H1 (cell line): ENCODE measurements around the gene TMEM50A. TPM values are rescaled to one million over a fixed set of nuclear protein-coding genes. Genes with fewer than 3 reads are reported as not detected.

Source experiments
- CTBP2 ChIP-seq: IDR thresholded peaks from 2 replicates; pipeline ENCODE4 v1.7.0; 2011; ENCODE audit warnings: borderline replicate concordance, mild to moderate bottlenecking, moderate library complexity, mixed read lengths, low read length; ENCODE audit not compliant: insufficient read depth, insufficient read length
- HDAC6 ChIP-seq: IDR thresholded peaks from one replicate; pipeline ENCODE4 v1.7.1; 2012; ENCODE audit warnings: low read depth, mild to moderate bottlenecking, inconsistent platforms, low read length, moderate library complexity
- SP4 ChIP-seq: IDR thresholded peaks from 2 replicates; pipeline ENCODE4 v1.6.1; 2012; ENCODE audit warnings: low read length, inconsistent platforms
- SRF ChIP-seq: IDR thresholded peaks from 2 replicates; pipeline ENCODE4 v1.6.1; 2011; ENCODE audit warnings: mild to moderate bottlenecking, low read depth, low read length, moderate library complexity
- polyA plus RNA-seq, 7 experiments: library from polyadenylated mRNA; depleted of rRNA in 3 of 7; stranded (reverse) in 5 of 7; unstranded in 2 of 7; fragments of >200 nt in 5 of 7; fragments of 200-250 nt in 2 of 7; gene quantifications; 1 replicate in 5 of 7; 2 replicates in 1 of 7; 4 replicates in 1 of 7; pipeline versions ENCODE4 v1.2.1 to v1.2.3, GENCODE V29; 2011 to 2013; ENCODE audit warnings: missing spikeins in 2 of 7, mixed read lengths in 2 of 7
- total RNA-seq: library from RNA; stranded (reverse); fragmentation: NEBNext Ultra II Directional; extraction: Animal tissue kit (Norgen Biotek cat#: 25700); gene quantifications from 2 replicates; pipeline ENCODE4 v1.2.1, GENCODE V29; 2021
- TF ChIP-seq, protein P1 (sequence below): fragments of 300-600 bp; sonication (generic); IDR thresholded peaks from 2 replicates; pipeline ENCODE4 v1.7.1; 2012; ENCODE audit warnings: low read length, moderate library complexity, mild to moderate bottlenecking, inconsistent platforms; ENCODE audit not compliant: insufficient replicate concordance

Gene TMEM50A
- total and polyA plus RNA-seq, 2 of the 8 experiments (the other 6 are each of a cell fraction or from before 2014, with no cell fraction given) = 98.6 to 111 TPM

DNA sequence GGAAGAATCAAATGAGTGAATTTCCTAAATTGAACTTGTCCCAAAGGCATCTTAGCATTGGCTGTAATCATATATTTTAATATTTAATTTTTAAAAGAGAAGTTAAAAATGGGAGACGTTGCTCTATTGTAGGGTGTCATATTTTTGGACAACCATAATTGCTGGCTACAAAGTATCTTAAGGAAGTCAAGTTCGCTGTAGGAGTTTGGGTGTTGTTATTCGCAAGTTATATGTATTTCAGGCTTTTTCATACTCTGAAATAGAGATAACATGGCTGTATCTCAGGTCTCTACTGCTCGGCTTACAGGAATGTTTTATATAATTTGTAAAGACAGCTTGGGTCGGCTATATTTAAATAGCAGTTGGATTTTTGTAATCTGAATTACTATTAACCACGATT is 852 bp downstream of the TMEM50A start (continued):
- TF ChIP-seq, protein P1, sequence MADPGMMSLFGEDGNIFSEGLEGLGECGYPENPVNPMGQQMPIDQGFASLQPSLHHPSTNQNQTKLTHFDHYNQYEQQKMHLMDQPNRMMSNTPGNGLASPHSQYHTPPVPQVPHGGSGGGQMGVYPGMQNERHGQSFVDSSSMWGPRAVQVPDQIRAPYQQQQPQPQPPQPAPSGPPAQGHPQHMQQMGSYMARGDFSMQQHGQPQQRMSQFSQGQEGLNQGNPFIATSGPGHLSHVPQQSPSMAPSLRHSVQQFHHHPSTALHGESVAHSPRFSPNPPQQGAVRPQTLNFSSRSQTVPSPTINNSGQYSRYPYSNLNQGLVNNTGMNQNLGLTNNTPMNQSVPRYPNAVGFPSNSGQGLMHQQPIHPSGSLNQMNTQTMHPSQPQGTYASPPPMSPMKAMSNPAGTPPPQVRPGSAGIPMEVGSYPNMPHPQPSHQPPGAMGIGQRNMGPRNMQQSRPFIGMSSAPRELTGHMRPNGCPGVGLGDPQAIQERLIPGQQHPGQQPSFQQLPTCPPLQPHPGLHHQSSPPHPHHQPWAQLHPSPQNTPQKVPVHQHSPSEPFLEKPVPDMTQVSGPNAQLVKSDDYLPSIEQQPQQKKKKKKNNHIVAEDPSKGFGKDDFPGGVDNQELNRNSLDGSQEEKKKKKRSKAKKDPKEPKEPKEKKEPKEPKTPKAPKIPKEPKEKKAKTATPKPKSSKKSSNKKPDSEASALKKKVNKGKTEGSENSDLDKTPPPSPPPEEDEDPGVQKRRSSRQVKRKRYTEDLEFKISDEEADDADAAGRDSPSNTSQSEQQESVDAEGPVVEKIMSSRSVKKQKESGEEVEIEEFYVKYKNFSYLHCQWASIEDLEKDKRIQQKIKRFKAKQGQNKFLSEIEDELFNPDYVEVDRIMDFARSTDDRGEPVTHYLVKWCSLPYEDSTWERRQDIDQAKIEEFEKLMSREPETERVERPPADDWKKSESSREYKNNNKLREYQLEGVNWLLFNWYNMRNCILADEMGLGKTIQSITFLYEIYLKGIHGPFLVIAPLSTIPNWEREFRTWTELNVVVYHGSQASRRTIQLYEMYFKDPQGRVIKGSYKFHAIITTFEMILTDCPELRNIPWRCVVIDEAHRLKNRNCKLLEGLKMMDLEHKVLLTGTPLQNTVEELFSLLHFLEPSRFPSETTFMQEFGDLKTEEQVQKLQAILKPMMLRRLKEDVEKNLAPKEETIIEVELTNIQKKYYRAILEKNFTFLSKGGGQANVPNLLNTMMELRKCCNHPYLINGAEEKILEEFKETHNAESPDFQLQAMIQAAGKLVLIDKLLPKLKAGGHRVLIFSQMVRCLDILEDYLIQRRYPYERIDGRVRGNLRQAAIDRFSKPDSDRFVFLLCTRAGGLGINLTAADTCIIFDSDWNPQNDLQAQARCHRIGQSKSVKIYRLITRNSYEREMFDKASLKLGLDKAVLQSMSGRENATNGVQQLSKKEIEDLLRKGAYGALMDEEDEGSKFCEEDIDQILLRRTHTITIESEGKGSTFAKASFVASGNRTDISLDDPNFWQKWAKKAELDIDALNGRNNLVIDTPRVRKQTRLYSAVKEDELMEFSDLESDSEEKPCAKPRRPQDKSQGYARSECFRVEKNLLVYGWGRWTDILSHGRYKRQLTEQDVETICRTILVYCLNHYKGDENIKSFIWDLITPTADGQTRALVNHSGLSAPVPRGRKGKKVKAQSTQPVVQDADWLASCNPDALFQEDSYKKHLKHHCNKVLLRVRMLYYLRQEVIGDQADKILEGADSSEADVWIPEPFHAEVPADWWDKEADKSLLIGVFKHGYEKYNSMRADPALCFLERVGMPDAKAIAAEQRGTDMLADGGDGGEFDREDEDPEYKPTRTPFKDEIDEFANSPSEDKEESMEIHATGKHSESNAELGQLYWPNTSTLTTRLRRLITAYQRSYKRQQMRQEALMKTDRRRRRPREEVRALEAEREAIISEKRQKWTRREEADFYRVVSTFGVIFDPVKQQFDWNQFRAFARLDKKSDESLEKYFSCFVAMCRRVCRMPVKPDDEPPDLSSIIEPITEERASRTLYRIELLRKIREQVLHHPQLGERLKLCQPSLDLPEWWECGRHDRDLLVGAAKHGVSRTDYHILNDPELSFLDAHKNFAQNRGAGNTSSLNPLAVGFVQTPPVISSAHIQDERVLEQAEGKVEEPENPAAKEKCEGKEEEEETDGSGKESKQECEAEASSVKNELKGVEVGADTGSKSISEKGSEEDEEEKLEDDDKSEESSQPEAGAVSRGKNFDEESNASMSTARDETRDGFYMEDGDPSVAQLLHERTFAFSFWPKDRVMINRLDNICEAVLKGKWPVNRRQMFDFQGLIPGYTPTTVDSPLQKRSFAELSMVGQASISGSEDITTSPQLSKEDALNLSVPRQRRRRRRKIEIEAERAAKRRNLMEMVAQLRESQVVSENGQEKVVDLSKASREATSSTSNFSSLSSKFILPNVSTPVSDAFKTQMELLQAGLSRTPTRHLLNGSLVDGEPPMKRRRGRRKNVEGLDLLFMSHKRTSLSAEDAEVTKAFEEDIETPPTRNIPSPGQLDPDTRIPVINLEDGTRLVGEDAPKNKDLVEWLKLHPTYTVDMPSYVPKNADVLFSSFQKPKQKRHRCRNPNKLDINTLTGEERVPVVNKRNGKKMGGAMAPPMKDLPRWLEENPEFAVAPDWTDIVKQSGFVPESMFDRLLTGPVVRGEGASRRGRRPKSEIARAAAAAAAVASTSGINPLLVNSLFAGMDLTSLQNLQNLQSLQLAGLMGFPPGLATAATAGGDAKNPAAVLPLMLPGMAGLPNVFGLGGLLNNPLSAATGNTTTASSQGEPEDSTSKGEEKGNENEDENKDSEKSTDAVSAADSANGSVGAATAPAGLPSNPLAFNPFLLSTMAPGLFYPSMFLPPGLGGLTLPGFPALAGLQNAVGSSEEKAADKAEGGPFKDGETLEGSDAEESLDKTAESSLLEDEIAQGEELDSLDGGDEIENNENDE = no peak
- TF ChIP-seq SP4 (no peak), CTBP2 (no peak), HDAC6 (no peak), SRF (no peak)
